NCI-H69 (cell line): Measurements from ENCODE around the gene KCNQ4.

ENCODE experiments used
- DNase-seq: peaks from one replicate; lab custom pipeline; 2025; lab: John Stamatoyannopoulos, UW

KCNQ4 gene

DNA sequence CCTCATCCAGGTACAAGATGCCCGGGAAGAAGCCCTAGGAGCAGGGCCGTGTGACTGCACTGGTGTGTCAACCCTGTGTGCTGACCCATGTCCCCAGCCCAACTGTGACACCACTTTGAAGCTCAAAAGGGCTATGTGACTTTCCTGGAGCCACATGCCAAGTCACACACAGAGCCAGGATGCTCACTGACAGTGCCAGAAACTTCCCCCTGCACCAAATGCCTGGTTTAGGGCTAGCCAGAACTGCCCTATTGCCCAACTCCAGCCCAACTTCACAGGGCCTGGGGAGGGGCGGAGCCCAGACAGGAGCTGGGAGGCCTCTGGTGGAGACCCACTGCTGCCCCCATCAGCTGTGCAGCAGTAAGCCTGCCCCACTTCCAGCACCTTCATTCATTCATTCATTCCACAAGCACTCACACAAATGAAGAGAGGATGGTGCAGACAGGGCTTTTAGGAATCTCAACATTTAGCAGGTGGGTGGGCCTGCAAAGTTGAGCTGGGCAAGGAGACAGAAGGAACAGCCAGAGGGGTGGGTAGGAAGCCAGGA is 36.7 kb downstream of the KCNQ4 start:
- peak; percentile 6 for DNase-seq

DNA sequence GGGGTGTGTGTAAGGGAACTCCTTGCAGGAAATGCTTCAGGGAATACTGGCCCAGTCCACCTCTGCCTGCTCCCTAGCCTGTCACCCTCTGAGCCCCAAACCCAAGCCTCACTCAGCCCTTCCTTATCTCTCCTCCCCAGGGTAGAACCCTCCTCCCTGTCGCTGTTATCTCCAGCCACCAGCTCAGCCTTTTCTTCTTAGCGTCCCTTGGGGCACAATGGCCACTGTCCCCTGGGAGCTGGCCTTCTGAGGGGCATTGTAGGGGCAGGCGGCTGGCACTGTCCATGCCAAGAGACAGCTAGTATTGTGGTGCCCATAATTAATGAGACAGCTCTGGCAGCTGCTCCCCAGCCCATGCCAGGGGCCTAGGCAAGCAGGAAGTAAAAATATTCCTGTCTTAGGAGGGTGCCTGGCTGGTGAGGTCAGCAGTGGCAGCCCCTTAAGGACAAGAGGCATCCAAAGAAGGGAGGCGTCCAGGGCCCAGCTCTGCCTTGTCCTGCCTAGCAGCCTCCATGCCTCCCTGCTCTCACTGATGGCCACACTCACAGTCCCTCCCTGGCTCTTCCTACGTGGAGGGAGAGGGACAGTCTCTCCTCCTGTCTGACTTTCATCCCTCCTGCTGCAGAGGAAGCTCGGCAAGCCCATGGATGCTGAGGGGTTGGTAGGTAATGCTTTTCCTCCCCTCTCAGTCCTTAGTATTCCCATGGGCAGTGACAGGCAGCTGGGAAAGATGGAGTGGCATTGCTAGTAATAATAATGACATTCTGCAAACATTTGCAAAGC is 37.5 kb downstream of the KCNQ4 start:
- peak; percentile 79 for DNase-seq

DNA sequence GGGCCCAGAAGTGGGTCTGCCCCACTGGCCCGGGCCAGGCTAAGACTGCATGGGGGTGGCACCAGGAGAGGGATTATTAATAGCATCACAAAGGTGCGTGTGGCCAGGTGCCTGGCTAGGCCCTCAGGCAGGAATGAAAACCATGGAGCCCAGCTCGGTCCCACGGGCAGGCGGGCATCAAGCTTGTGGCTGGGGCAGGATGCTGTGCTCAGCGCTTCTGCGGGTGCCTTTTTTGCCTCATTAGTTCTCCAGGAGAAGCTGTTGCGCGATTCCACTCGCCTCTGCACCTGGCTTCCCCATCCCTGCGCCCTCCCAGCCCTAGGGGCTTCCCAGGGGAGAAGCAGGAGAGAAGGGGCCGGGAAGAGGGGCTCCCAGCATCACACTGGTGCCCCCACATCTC is 39.3 kb downstream of the KCNQ4 start:
- DNase-seq: no peak

DNA sequence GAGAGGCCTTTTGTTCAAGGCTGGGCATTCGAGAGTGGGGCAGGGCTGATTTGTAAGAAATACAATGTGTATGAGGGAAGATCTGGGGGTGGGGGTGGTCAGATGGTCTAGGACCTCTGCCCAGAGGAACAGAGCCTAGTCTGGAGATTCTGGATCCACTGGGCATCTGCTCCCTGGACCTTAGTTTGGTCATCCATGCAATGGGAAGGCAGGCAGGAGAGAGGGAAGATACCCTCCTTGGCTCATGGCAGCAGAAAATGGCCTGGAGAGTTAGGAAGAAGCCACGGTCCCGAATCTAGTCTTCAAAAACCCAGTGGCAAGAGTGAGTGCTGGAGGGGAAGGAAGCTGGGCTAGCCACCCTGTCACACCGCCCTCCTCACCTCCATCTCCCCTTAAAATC is 39.8 kb downstream of the KCNQ4 start:
- no peak for DNase-seq

DNA sequence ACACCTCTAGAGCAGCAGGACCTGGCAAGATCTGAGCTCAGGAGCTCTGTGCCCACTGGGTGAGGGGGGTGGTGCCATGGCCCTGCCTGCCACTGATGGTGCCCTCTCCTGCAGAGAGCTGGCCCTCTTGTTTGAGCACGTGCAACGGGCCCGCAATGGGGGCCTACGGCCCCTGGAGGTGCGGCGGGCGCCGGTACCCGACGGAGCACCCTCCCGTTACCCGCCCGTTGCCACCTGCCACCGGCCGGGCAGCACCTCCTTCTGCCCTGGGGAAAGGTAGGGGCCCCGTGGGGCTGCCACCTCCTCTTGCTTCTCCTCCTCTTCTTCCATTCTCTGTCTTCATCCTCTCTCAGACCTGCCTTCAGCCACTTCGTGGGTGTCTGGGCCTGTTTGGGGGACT is 40.4 kb downstream of the KCNQ4 start:
- DNase-seq: no peak

DNA sequence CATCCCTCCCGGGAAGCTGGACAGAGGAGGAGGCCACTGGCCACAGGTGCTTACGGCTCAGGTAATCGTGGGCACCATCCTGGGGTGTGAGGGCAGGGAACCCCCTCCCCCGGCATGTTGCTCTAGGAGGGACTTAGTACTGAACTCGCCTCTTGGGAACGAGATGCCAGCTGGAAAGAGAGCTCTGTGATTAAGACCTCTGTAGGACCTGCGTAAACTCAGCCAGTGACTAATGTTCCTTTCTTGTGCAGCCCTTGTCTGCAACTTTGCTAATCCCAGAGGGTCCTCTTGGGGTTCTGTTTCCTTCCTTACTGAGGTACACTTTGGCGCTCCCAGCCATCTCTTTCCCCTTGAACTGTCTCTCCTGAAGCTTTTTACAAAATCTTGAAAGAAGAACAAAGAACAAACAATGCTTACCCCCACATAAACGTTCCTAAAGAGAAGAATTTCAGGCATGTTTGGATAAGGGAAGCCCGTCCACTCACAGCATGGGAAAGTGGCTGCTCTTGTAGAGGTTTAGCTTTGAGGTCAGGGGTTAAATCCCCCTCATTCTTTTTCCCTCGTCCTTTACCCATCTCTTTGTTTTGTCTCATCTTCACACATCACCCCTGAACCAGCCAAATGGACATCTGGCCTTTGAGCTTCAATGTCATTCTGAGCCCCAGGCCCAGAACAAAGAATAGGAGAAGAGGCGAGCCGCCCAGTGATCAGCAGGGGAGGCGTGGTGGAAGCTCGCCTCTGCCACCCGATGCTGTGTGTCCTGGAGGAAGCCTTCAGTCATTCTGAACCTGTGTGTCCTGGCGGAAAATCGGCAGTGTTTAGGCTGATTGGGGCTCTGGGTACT is 41.2 kb downstream of the KCNQ4 start:
- DNase-seq: no peak

DNA sequence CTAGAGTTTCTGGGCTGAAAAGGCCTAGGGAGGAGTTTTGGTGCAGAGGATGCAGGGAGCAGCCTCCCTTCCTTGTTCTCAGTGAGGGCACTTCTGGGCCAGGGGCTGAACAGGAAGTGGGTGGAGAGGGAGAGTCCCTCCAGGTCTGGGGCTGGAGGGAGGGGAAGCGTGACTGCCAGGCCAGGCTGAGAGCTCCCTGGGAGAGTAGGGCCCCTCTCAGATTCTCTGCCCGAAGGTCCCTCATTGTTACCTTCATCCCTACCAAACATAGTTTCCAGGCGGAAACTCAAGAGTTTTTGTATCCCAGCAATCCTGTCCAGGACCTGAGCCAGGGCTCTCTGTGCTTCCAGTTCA is 41.8 kb downstream of the KCNQ4 start:
- DNase-seq: peak; percentile 45

DNA sequence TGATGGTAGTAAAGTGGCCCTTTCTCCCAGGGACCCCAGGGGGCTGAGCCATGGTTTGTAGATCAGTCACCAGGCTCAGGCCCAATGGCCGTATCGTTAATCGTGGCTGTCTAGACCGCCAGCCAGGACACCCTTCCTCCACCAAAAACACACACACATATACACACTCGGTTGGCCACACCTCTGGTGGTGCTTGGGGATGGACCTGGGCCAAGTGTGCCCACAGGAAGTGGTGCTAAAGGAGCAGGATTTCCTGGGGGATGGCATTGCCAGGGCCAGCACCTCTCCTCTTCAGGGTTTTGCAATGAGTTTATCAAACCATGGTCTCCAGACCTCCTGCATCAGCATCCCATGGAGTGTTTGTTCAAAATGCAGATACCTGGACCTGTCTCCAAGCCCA is 42.4 kb downstream of the KCNQ4 start:
- DNase-seq: peak; percentile 42

DNA sequence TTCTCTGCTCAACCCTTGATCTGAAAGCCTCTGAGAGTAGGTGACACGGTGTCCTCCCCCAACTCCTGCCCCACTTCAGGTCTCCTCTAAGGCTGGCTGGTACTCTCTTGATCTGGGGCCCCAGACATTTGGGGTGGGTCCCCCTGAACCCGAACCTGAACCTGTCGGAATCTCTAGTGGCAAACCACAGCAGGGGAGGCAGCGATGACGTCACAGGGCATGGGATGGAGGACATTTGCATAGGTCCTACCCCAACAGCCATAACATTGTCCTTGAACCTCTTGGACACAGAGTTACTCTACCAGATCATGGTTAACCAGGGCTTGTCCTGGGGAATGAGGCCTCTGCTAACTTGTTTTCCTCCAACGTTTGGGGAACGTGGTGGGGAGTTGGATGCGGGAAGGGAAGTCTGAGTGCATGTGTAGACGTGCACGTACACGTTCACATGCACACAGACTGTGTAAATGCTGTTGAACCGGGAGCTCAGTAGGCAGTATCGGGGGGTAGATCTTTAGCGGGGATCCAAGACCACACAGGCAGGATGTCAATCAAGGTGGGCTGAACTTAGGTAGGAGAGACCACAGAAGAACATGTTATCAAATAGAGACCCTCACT is 46.2 kb downstream of the KCNQ4 start:
- no peak for DNase-seq

DNA sequence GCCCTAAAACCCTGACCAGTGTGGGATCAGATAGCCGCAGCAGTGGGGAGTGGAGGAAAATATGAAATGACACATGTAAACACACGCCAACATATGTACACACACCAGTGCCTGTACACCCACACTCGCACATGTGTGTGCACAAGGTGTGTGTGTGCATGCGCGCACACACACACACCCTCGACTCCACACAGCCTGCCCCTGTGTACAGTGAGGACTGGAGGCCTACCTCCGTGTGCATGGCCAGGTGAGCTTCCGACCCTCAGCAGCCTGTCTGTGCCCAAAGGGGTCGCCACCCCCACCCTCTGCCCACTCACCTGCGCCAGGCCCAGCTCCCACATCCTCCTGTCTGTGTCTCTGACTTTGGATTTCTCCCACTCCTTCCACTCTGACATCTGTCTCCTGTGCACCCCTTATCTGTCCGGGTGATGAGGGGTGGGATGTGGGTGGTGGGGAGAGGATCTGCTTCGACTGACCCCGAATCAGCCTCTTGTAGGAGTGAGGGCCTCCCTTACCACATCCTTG is 46.9 kb downstream of the KCNQ4 start:
- DNase-seq: no peak

DNA sequence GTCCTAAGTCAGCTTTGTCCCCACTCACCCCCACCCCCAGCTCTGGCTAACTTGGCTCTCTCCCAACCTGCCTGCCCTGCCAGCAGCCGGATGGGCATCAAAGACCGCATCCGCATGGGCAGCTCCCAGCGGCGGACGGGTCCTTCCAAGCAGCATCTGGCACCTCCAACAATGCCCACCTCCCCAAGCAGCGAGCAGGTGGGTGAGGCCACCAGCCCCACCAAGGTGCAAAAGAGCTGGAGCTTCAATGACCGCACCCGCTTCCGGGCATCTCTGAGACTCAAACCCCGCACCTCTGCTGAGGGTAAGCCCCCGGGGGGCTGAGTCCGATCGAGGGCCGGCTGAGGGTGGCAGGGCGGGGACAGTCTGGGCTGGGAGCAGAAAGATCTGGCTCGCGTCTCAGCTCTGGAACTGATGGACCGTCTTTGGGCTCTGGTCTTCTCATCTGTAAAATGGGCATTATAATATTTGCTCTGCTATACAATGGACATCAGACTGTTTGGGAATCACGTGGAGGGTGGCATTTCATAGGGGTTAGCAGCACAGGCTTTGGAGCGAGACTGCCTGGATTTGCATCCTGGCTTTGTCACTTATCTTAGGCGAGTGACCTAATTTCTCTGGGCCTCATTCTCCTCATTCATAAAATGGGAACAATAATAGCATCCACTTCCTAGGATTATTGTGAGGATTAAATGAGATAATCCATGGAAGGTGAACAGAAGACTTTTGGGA is 47.6 kb downstream of the KCNQ4 start:
- DNase-seq: no peak

DNA sequence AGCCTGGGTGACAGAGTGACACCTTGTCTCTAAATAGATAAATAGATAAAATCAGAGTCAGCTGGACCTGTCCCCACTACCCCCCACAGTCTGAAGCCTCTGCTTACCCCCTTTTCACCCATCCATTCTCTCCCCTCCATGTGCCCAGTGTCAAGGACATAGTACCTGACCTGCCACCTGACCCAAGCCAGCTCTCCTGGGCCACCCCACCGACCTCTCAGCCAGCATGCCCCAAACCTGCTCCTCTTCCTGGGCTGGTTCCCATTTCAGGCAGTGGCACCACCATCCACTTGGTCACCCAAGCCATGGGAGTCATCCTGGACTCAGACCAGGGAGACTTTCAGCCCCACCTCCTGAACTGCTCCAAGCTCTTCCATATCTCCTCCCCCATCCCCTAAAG is 50.4 kb downstream of the KCNQ4 start:
- no peak for DNase-seq

DNA sequence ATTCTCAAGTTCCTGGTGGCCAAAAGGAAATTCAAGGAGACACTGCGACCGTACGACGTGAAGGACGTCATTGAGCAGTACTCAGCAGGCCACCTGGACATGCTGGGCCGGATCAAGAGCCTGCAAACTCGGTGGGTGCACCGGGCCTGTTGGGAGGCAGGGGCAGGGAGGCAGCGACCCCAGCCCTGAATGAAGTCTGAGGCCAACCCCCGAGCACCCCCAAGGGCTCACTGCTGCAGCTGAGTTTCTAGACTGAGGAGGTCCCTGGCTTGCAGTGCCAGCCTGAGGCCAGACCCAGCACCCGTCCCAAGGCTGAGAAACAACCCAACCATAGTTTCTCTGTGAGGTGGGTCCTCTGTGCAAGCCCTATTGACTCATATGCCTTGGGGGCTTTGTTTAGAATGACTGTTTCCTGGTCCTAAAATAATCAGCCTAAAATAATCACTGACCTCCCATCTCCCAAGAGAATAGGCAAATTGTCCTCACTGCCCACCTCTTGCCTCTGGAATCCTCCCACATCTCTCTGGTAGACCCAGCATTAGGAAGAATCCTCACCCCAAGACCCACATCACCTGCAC is 51.5 kb downstream of the KCNQ4 start:
- DNase-seq: no peak

DNA sequence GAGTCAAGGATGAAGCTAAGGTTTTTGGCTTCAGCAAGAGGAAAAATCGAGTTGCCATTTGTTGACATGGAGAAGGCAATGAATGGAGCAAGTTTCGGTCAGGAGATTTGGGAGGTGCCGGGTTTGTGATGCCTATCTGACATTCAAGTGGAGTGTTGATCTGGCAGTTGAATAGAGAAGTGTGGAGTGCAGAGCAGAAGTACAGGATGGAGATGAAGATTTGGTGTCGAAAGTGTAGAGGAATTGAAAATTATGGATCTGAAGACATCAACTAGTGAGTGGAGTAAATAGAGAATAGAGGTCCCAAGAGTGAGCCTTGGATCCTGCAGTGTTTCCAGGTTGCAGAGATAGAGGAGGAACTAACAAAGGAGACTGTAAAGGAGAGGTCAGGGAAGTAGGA is 52.7 kb downstream of the KCNQ4 start:
- no peak for DNase-seq

DNA sequence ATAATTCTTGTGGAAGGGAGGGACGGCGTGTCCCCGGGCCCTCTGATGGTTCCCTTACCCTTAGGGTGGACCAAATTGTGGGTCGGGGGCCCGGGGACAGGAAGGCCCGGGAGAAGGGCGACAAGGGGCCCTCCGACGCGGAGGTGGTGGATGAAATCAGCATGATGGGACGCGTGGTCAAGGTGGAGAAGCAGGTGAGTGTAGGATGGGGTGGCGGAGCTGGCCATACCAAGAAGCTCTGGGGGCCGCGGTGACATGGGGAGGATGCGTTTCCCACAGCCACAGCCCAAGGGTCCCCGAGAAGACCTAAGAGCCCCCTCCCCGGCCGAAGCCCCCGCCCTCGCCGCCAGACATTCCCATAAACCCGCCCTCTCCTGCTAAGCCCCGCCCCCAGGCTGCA is 54.0 kb downstream of the KCNQ4 start:
- DNase-seq: no peak

DNA sequence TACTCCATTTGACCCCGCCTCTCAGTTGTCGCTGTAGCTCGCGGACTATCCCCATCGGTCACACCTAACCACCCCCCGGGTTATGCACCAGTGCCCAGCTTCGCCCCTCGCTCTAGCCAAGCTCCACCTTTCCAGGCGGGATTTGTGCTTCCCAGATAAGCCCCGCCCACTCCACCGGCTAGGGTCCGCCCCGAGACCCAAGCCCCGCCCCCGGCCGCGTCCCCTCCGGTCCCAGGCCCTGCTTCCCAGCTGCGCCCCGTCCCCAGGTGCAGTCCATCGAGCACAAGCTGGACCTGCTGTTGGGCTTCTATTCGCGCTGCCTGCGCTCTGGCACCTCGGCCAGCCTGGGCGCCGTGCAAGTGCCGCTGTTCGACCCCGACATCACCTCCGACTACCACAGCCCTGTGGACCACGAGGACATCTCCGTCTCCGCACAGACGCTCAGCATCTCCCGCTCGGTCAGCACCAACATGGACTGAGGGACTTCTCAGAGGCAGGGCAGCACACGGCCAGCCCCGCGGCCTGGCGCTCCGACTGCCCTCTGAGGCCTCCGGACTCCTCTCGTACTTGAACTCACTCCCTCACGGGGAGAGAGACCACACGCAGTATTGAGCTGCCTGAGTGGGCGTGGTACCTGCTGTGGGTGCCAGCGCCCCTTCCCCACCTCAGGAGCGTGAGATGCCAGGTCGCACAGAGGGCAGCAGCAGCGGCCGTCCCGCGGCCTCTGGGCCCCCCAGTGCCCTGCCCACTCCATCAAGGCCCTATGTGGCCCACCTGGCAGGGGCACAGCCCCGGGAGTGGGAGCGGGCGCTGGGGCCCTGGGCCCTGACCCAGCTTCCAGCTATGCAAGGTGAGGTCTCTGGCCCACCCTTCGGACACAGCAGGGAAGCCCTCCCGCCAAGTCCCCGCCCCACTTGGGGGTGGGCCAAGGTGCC is 54.7 kb downstream of the KCNQ4 start:
- no peak for DNase-seq

DNA sequence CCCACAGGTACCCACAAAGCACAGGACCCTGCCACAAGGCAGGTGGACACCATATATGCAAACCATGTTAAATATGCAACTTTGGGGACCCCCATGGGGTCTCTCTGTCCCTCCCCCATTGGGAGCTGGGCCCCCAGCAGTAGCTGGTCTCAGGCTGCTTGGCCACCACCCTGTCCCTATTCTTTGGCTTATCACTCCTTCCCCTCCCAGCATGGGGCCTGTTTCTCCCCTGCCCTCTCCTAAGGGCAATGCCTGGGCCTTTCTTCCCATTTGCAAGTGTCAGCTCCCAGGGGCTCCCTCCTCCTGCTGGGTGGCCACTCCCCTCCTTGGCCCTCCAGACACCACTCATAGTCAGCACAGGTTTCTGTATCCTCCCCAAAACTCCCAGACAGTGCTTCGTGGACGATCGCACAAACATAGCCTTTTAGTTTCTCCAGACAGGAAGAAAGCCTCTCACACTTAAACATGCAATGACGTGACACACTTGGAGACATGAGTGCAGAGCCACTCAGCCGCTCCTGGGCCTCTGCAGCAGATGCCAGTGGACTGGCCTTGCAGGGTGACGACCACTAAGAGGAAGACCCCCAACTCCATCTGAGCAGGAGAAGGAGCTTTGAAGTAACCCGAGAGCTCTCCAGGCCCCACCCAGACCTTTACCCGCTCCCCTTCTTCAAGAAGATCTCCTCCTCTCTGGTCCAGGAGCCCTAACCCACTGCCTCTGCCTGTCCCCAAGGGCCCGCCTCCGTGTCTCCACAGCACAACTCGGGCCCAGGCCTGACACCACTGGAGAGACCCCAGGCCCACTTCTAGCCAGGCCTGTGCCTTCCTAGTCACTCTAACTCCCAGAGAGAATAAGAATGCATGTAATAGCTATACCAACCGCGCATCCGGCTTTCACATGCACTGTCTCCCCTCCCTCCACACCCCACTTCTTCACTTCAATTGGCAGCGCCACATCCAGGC is 55.7 kb downstream of the KCNQ4 start:
- DNase-seq: no peak

DNA sequence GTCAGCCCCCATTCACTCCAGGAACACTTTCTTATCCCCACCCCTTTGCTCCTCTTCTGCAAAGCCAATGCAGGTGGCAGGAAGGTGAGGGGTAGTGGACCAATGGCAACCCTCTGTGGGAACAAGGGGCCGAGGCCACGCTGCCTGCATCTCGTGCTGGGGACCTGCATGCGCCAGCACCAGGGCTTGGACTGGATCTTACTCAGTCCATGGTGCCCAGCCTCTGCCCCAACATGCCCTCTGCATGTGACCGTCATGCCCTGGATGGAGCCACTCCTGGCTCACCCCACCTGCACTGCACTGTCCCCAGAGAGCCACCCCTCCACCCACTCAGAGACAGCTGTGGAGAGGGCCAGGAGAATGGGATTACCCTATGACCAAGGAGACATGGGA is 56.4 kb downstream of the KCNQ4 start:
- DNase-seq: no peak
